ENCODE data around the gene MRPS7. TPM values are rescaled to one million over a fixed set of nuclear protein-coding genes. Genes with fewer than 3 reads are reported as not detected.

Gene MRPS7
- total RNA-seq, 1 experiment from 2014 or later = 73.9 TPM

DNA sequence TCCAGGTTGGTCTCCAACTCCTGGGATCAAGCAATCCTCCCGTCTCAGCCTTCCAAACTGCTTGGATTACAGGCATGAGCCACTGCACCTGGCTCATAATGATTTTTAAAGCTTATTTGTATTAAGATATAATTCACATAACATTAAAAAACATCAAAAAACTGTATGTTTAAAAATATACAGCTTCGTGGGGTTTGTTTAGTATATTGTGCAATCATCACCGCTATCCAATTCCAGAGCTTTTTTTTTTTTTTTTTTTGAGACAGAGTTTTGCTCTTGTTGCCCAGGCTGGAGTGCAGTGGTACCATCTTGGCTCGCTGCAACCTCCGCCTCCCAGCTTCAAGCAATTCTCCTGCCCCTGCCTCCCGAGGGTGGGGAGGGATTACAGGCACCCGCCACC, 38.6 kb downstream of the MRPS7 start:
- Mint-ChIP-seq H3K4me3 (ENCODE audit: unreplicated experiment) (no peak overlapping the region), H3K36me3 (ENCODE audit: insufficient read depth, unreplicated experiment) (no peaks in the 10 kb centered on the region), H3K9me3 (ENCODE audit: unreplicated experiment) (no peaks in the 10 kb centered on the region), H3K27me3 (ENCODE audit: insufficient read depth, unreplicated experiment) (no peaks in the 10 kb centered on the region), H3K27ac (ENCODE audit: low read depth, unreplicated experiment) (no peak overlapping the region), H3K4me1 (ENCODE audit: insufficient read depth, unreplicated experiment) (no peaks in the 10 kb centered on the region)
- no peak for DNase-seq (ENCODE audit: unreplicated experiment)
- CTCF ChIA-PET = no interaction called here
- intact Hi-C loops (cut with micrococcal nuclease) = no loop called here
- TF ChIP-seq, protein P1, sequence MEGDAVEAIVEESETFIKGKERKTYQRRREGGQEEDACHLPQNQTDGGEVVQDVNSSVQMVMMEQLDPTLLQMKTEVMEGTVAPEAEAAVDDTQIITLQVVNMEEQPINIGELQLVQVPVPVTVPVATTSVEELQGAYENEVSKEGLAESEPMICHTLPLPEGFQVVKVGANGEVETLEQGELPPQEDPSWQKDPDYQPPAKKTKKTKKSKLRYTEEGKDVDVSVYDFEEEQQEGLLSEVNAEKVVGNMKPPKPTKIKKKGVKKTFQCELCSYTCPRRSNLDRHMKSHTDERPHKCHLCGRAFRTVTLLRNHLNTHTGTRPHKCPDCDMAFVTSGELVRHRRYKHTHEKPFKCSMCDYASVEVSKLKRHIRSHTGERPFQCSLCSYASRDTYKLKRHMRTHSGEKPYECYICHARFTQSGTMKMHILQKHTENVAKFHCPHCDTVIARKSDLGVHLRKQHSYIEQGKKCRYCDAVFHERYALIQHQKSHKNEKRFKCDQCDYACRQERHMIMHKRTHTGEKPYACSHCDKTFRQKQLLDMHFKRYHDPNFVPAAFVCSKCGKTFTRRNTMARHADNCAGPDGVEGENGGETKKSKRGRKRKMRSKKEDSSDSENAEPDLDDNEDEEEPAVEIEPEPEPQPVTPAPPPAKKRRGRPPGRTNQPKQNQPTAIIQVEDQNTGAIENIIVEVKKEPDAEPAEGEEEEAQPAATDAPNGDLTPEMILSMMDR (IDR thresholded peaks at IDR 0.05; ENCODE audit: unreplicated experiment) = no peak
- POLR2A ChIA-PET = interaction anchor here (0.6 to 1.3 kb wide), 2 partner anchors 10 to 11 kb away, joined by 3 to 6 read pairs; partner anchors contain the start of gene SLC25A19
- BruUV-seq (replicated peaks) = no TSS peak

DNA sequence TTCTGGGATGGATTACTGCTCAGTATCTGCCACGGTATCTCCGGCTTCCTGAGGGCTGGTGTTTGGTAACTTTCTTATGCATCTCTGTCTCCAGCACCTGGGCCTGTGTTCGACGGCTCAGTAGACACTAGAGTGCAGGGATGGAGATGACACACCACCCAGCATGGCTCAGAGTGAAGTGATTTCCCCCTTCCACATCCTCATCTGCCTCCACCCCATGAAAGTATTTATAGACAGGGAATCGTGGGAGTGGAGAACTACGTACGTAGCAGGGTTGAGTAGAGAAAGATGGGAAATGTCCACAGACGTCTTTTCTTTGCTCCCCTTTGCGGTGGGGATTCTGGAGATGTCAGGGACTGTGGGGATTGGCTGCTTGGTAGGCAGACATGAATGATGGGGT, 39.4 kb downstream of the MRPS7 start:
- H3K27me3 Mint-ChIP-seq (ENCODE audit: insufficient read depth, unreplicated experiment) = no peaks in the 10 kb centered on the region
- H3K27ac Mint-ChIP-seq (ENCODE audit: low read depth, unreplicated experiment) = no peak overlapping the region
- no peaks in the 10 kb centered on the region for H3K36me3 Mint-ChIP-seq (ENCODE audit: insufficient read depth, unreplicated experiment)
- CTCF ChIA-PET = no interaction called here
- POLR2A ChIA-PET = no interaction called here
- H3K9me3 Mint-ChIP-seq (ENCODE audit: unreplicated experiment) = no peaks in the 10 kb centered on the region
- intact Hi-C loops (cut with micrococcal nuclease) = no loop called here
- BruUV-seq (replicated peaks) = no TSS peak
- DNase-seq (ENCODE audit: unreplicated experiment) = no peak
- H3K4me1 Mint-ChIP-seq (ENCODE audit: insufficient read depth, unreplicated experiment) = no peaks in the 10 kb centered on the region
- TF ChIP-seq, protein P1 (IDR thresholded peaks at IDR 0.05; ENCODE audit: unreplicated experiment) = no peak
- H3K4me3 Mint-ChIP-seq (ENCODE audit: unreplicated experiment) = no peak overlapping the region

DNA sequence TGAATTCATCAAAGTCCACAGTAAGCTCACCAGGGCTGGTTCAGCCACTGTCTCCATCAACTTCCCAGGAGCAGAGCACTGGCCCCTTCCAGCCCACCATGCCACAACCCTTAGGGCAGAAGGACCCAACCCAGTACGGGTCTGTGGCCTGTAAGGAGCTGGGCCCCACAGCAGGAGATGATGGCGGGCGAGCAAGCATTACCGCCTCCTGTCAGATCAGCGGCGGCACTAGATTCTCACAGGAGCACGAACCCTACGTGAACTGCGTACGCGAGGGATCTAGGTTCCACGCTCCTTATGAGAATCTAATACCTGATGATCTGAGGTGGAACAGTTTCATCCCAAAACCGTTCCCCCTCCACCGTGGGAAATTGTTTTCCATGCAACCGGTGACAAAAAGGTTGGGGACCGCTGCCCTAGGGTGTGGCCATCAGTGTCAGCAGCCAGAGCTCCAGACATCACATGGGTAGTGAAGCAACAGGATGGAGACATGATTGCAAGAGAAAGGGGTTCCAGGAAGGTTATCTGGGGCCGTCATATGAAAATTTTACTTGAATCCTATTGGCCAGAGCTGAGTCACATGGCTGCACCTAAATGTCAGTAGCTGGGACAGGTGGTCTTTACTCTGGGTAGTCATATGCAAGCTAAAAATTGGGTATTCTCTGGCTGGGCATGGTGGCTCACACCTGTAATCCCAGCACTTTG, 40.0 kb downstream of the MRPS7 start:
- no peaks in the 10 kb centered on the region for H3K9me3 Mint-ChIP-seq (ENCODE audit: unreplicated experiment)
- intact Hi-C loops (cut with micrococcal nuclease) = no loop called here
- H3K4me3 Mint-ChIP-seq (ENCODE audit: unreplicated experiment) = no peak overlapping the region
- H3K36me3 Mint-ChIP-seq (ENCODE audit: insufficient read depth, unreplicated experiment) = no peaks in the 10 kb centered on the region
- no peaks in the 10 kb centered on the region for H3K27me3 Mint-ChIP-seq (ENCODE audit: insufficient read depth, unreplicated experiment)
- CTCF ChIA-PET = interaction anchor here (1.6 kb wide), 1 partner anchor 21 kb away, joined by 5 read pairs; no protein-coding TSS in a partner anchor
- POLR2A ChIA-PET = no interaction called here
- no TSS peak for BruUV-seq (replicated peaks)
- no peaks in the 10 kb centered on the region for H3K4me1 Mint-ChIP-seq (ENCODE audit: insufficient read depth, unreplicated experiment)
- TF ChIP-seq, protein P1 (IDR thresholded peaks at IDR 0.05; ENCODE audit: unreplicated experiment) = no peak
- no peak for DNase-seq (ENCODE audit: unreplicated experiment)
- no peak overlapping the region for H3K27ac Mint-ChIP-seq (ENCODE audit: low read depth, unreplicated experiment)

- Mint-ChIP-seq H3K27me3 (ENCODE audit: insufficient read depth, unreplicated experiment) (no peaks in the 10 kb centered on the region), H3K9me3 (ENCODE audit: unreplicated experiment) (no peaks in the 10 kb centered on the region), H3K27ac (ENCODE audit: low read depth, unreplicated experiment) (no peak overlapping the region), H3K4me1 (ENCODE audit: insufficient read depth, unreplicated experiment) (peaks cover 9% of the 10 kb centered on the region), H3K36me3 (ENCODE audit: insufficient read depth, unreplicated experiment) (peaks cover 6% of the 10 kb centered on the region), H3K4me3 (ENCODE audit: unreplicated experiment) (no peak overlapping the region)
- TF ChIP-seq, protein P1 (IDR thresholded peaks at IDR 0.05; ENCODE audit: unreplicated experiment) = no peak
- intact Hi-C loops (cut with micrococcal nuclease) = no loop called here
- DNase-seq (ENCODE audit: unreplicated experiment) = no peak
- ChIA-PET POLR2A (interaction anchor here (1.0 to 1.7 kb wide), 2 partner anchors 12 to 27 kb away, joined by 3 read pairs; no protein-coding TSS in a partner anchor), CTCF (interaction anchor here (0.9 kb wide), 1 partner anchor 15 kb away, joined by 7 read pairs; no protein-coding TSS in a partner anchor)
- BruUV-seq (replicated peaks) = no TSS peak
Observed at GRCh38 chr17:75307957-75308731, 46.5 kb downstream of the MRPS7 start.

Data from MCF 10A (cell line).